ENCODE results near the gene ZSCAN16.
A peak's percentile ranks its signal among the peaks of the same experiment; 100 is the strongest.

Gene ZSCAN16

GRCh38 chr6:28125401-28125800, 992 bp downstream of the ZSCAN16 start:
- TF ChIP-seq EZH2phosphoT487 (conservative IDR thresholded peaks at IDR 0.05; ENCODE audit: low read length) (no peak), CTCF (IDR thresholded peaks at IDR 0.05; ENCODE audit: insufficient read depth, low read length, poor library complexity, severe bottlenecking) (no peak)
- peak overlapping the region; percentile 34 for H3K27ac ChIP-seq (ENCODE audit: low read depth, low read length)
- no peaks in the 10 kb centered on the region for H3K9me3 ChIP-seq (ENCODE audit: insufficient read depth, low read length)
- peaks cover 42% of the 10 kb centered on the region; the same call in 1 of the 2 replicates for H3K36me3 ChIP-seq (ENCODE audit: low read length)
- peak overlapping the region; percentile 63 for H3K9ac ChIP-seq (ENCODE audit: low read length)
- peak overlapping the region; percentile 74 for H3K4me2 ChIP-seq (ENCODE audit: low read depth, low read length, poor library complexity, severe bottlenecking)
- no peaks in the 10 kb centered on the region for H3K27me3 ChIP-seq (ENCODE audit: low read length)
- H2AFZ ChIP-seq (ENCODE audit: low read depth, low read length, severe bottlenecking) = no peak overlapping the region
- H3K79me2 ChIP-seq (ENCODE audit: insufficient read depth, low read length) = peaks cover 73% of the 10 kb centered on the region
- no peaks in the 10 kb centered on the region for H3K9me2 ChIP-seq (replicated peaks; ENCODE audit: insufficient read depth, low read length)
- 0 out of 2 replicates have a peak, but pooled peaks cover 4% of the 10 kb centered on the region for H4K20me1 ChIP-seq (ENCODE audit: low read depth, low read length)
- H3K4me3 ChIP-seq (ENCODE audit: insufficient read depth, low read length, poor library complexity, severe bottlenecking) = peak overlapping the region; percentile 71
- H3F3A ChIP-seq (ENCODE audit: insufficient read depth) = peaks cover 14% of the 10 kb centered on the region; the same call in 1 of the 2 replicates

DNA sequence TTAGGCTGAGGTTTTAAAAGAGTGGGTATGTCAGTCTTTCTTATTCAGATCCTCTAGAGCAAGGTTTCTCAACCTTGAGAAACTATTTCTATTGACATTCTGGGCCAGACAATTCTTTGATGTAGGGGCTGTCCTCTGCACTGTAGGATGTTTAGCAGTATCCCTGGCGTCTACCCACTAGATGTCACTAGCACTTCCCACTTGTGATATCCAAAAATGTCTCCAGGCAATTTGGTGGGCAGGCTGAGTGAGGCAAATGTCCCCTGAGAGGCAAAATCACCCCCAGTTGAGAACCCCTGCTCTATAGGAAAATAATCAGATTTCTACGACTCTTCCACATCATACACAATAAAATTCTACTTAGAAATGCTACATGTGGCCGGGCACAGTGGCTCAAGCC, 9.6 kb downstream of the ZSCAN16 start:
- no peak for TF ChIP-seq EZH2phosphoT487 (conservative IDR thresholded peaks at IDR 0.05; ENCODE audit: low read length)
- peak; percentile 60 for TF ChIP-seq CTCF (IDR thresholded peaks at IDR 0.05; ENCODE audit: insufficient read depth, low read length, poor library complexity, severe bottlenecking)
- peak overlapping the region; percentile 16 for H3K4me2 ChIP-seq (ENCODE audit: low read depth, low read length, poor library complexity, severe bottlenecking)

DNA sequence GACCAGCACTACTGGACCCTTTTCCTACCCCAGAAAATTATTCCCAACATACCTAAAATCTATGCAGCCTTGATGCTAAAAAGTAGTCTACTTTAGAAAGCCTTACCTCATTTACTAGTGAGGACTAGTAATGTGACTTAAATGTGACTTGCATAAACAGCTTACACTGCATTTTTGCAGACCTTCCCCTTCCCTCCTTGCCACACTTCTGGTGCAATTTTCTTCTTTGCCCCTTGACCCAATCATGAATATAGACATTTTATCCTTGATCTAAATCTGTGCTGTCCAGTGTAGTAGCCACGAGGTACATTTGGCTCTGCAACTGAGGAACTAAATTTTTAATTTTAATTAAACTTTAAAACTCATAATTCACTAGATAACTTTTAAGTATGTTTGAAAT, 10.3 kb downstream of the ZSCAN16 start:
- no peak overlapping the region for H2AFZ ChIP-seq (ENCODE audit: low read depth, low read length, severe bottlenecking)
- H3K27me3 ChIP-seq (ENCODE audit: low read length) = no peaks in the 10 kb centered on the region
- peaks cover 76% of the 10 kb centered on the region for H3K79me2 ChIP-seq (ENCODE audit: insufficient read depth, low read length)
- TF ChIP-seq CTCF (IDR thresholded peaks at IDR 0.05; ENCODE audit: insufficient read depth, low read length, poor library complexity, severe bottlenecking) (no peak), EZH2phosphoT487 (conservative IDR thresholded peaks at IDR 0.05; ENCODE audit: low read length) (no peak)
- peak overlapping the region; percentile 34; the same call in 1 of the 2 replicates for H3K27ac ChIP-seq (ENCODE audit: low read depth, low read length)
- H3K36me3 ChIP-seq (ENCODE audit: low read length) = peaks cover 6% of the 10 kb centered on the region; the same call in 1 of the 2 replicates
- no peaks in the 10 kb centered on the region for H4K20me1 ChIP-seq (ENCODE audit: low read depth, low read length)
- H3K9me3 ChIP-seq (ENCODE audit: insufficient read depth, low read length) = no peaks in the 10 kb centered on the region
- H3K4me2 ChIP-seq (ENCODE audit: low read depth, low read length, poor library complexity, severe bottlenecking) = peak overlapping the region; percentile 93
- H3K9me2 ChIP-seq (replicated peaks; ENCODE audit: insufficient read depth, low read length) = no peaks in the 10 kb centered on the region
- H3F3A ChIP-seq (ENCODE audit: insufficient read depth) = peaks cover 68% of the 10 kb centered on the region
- H3K9ac ChIP-seq (ENCODE audit: low read length) = no peak overlapping the region
- no peak overlapping the region for H3K4me3 ChIP-seq (ENCODE audit: insufficient read depth, low read length, poor library complexity, severe bottlenecking)

More for the DNA sequence above, 9.6 kb downstream of the ZSCAN16 start:
- H3K9ac ChIP-seq (ENCODE audit: low read length) = no peak overlapping the region
- H4K20me1 ChIP-seq (ENCODE audit: low read depth, low read length) = no peaks in the 10 kb centered on the region
- H3K27me3 ChIP-seq (ENCODE audit: low read length) = no peaks in the 10 kb centered on the region
- H3K79me2 ChIP-seq (ENCODE audit: insufficient read depth, low read length) = peaks cover 83% of the 10 kb centered on the region
- no peak overlapping the region for H3K4me3 ChIP-seq (ENCODE audit: insufficient read depth, low read length, poor library complexity, severe bottlenecking)
- peaks cover 66% of the 10 kb centered on the region for H3F3A ChIP-seq (ENCODE audit: insufficient read depth)
- no peaks in the 10 kb centered on the region for H3K9me3 ChIP-seq (ENCODE audit: insufficient read depth, low read length)
- H3K9me2 ChIP-seq (replicated peaks; ENCODE audit: insufficient read depth, low read length) = no peaks in the 10 kb centered on the region
- H3K27ac ChIP-seq (ENCODE audit: low read depth, low read length) = no peak overlapping the region
- peaks cover 13% of the 10 kb centered on the region; the same call in 1 of the 2 replicates for H3K36me3 ChIP-seq (ENCODE audit: low read length)
- no peak overlapping the region for H2AFZ ChIP-seq (ENCODE audit: low read depth, low read length, severe bottlenecking)

Data from SU-DHL-6 (cell line).